ENCODE measurements around the gene SLC51A. TPM values are rescaled to one million over a fixed set of nuclear protein-coding genes. Genes with fewer than 3 reads are reported as not detected.

SLC51A gene
- total and polyA plus RNA-seq, 2 of the 8 experiments (the other 6 are each of a cell fraction or from before 2014, with no cell fraction given), result 6.3 to 9.8 TPM

DNA sequence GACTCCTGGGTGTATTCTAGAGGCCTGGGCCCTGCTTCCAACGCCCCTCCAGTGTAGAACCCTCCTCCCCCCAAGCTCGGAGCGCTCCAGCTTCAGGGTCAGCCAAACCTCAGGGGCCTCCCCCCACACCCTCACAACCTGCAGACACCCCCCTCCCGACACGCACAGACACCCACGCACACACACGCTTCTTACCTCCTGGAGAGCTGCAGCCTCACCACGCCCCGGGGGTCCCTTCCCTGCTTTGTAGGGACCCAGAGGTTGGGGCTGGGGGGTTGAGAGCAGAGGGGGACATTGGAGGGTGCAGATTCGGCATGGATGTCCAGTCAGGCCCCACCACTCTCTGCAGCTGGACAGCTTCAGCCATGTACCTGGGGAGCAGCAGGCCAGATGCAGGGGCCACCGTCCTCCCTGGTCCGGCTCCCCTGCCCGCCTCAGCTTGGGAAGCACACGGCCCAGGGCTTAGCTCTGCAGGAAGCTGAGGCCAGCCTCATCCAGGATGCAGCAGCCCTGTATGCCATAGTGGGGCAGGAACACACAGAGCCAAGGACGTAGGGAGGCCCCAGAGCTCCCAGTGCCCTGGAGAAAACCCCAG lies 18.2 kb upstream of the SLC51A start (continued):
- no peak for TF ChIP-seq EGR1 (IDR thresholded peaks at IDR 0.05; ENCODE audit: borderline replicate concordance, low read depth, low read length)
- TF ChIP-seq, protein P1, sequence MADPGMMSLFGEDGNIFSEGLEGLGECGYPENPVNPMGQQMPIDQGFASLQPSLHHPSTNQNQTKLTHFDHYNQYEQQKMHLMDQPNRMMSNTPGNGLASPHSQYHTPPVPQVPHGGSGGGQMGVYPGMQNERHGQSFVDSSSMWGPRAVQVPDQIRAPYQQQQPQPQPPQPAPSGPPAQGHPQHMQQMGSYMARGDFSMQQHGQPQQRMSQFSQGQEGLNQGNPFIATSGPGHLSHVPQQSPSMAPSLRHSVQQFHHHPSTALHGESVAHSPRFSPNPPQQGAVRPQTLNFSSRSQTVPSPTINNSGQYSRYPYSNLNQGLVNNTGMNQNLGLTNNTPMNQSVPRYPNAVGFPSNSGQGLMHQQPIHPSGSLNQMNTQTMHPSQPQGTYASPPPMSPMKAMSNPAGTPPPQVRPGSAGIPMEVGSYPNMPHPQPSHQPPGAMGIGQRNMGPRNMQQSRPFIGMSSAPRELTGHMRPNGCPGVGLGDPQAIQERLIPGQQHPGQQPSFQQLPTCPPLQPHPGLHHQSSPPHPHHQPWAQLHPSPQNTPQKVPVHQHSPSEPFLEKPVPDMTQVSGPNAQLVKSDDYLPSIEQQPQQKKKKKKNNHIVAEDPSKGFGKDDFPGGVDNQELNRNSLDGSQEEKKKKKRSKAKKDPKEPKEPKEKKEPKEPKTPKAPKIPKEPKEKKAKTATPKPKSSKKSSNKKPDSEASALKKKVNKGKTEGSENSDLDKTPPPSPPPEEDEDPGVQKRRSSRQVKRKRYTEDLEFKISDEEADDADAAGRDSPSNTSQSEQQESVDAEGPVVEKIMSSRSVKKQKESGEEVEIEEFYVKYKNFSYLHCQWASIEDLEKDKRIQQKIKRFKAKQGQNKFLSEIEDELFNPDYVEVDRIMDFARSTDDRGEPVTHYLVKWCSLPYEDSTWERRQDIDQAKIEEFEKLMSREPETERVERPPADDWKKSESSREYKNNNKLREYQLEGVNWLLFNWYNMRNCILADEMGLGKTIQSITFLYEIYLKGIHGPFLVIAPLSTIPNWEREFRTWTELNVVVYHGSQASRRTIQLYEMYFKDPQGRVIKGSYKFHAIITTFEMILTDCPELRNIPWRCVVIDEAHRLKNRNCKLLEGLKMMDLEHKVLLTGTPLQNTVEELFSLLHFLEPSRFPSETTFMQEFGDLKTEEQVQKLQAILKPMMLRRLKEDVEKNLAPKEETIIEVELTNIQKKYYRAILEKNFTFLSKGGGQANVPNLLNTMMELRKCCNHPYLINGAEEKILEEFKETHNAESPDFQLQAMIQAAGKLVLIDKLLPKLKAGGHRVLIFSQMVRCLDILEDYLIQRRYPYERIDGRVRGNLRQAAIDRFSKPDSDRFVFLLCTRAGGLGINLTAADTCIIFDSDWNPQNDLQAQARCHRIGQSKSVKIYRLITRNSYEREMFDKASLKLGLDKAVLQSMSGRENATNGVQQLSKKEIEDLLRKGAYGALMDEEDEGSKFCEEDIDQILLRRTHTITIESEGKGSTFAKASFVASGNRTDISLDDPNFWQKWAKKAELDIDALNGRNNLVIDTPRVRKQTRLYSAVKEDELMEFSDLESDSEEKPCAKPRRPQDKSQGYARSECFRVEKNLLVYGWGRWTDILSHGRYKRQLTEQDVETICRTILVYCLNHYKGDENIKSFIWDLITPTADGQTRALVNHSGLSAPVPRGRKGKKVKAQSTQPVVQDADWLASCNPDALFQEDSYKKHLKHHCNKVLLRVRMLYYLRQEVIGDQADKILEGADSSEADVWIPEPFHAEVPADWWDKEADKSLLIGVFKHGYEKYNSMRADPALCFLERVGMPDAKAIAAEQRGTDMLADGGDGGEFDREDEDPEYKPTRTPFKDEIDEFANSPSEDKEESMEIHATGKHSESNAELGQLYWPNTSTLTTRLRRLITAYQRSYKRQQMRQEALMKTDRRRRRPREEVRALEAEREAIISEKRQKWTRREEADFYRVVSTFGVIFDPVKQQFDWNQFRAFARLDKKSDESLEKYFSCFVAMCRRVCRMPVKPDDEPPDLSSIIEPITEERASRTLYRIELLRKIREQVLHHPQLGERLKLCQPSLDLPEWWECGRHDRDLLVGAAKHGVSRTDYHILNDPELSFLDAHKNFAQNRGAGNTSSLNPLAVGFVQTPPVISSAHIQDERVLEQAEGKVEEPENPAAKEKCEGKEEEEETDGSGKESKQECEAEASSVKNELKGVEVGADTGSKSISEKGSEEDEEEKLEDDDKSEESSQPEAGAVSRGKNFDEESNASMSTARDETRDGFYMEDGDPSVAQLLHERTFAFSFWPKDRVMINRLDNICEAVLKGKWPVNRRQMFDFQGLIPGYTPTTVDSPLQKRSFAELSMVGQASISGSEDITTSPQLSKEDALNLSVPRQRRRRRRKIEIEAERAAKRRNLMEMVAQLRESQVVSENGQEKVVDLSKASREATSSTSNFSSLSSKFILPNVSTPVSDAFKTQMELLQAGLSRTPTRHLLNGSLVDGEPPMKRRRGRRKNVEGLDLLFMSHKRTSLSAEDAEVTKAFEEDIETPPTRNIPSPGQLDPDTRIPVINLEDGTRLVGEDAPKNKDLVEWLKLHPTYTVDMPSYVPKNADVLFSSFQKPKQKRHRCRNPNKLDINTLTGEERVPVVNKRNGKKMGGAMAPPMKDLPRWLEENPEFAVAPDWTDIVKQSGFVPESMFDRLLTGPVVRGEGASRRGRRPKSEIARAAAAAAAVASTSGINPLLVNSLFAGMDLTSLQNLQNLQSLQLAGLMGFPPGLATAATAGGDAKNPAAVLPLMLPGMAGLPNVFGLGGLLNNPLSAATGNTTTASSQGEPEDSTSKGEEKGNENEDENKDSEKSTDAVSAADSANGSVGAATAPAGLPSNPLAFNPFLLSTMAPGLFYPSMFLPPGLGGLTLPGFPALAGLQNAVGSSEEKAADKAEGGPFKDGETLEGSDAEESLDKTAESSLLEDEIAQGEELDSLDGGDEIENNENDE (IDR thresholded peaks at IDR 0.05; ENCODE audit: insufficient replicate concordance, low read length), result no peak
- no peak for TF ChIP-seq SRF (IDR thresholded peaks at IDR 0.05; ENCODE audit: low read depth, low read length)
- TF ChIP-seq TAF7 (optimal IDR thresholded peaks at IDR 0.05; ENCODE audit: borderline replicate concordance, low read depth, low read length), result no peak
- TF ChIP-seq CHD1 (IDR thresholded peaks at IDR 0.05; ENCODE audit: low read depth, low read length), result no peak
- no peak for TF ChIP-seq CEBPB (IDR thresholded peaks at IDR 0.05; ENCODE audit: low read depth, low read length)
- no peak for TF ChIP-seq TEAD4 (IDR thresholded peaks at IDR 0.05; ENCODE audit: low read depth, low read length)
- no peak for TF ChIP-seq SP2 (IDR thresholded peaks at IDR 0.05; ENCODE audit: low read length)
- TF ChIP-seq KDM1A (IDR thresholded peaks at IDR 0.05; ENCODE audit: borderline replicate concordance, low read length), result no peak
- TF ChIP-seq EZH2 (IDR thresholded peaks at IDR 0.05; ENCODE audit: low read depth, low read length, severe bottlenecking), result no peak
